ENCODE results near the gene GNAO1.

The GNAO1 gene

DNA sequence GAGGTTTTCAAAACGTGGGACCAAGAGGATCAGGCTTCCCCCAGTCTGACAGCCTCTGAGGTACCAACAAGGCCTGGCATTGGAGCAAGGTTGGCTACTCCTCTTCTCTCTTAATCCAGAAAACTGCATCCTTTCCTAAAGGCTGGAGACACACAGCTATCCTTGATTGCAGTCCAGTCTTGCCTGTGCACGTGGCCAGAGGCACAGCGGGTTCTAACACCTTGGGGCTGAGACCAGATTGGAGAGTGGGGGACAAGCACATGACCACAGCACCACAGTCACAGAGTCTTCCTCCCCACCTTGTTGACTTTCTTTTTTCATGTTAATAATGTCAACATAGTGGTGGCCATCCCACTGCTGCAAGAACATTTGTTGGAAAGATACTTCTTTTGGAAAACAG, 46.9 kb downstream of the GNAO1 start:
- TF ChIP-seq, protein P1, sequence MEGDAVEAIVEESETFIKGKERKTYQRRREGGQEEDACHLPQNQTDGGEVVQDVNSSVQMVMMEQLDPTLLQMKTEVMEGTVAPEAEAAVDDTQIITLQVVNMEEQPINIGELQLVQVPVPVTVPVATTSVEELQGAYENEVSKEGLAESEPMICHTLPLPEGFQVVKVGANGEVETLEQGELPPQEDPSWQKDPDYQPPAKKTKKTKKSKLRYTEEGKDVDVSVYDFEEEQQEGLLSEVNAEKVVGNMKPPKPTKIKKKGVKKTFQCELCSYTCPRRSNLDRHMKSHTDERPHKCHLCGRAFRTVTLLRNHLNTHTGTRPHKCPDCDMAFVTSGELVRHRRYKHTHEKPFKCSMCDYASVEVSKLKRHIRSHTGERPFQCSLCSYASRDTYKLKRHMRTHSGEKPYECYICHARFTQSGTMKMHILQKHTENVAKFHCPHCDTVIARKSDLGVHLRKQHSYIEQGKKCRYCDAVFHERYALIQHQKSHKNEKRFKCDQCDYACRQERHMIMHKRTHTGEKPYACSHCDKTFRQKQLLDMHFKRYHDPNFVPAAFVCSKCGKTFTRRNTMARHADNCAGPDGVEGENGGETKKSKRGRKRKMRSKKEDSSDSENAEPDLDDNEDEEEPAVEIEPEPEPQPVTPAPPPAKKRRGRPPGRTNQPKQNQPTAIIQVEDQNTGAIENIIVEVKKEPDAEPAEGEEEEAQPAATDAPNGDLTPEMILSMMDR (IDR thresholded peaks at IDR 0.05; ENCODE audit: low read depth, low read length), result no peak
- H3K4me3 ChIP-seq (ENCODE audit: low read depth, low read length), result no peak overlapping the region

DNA sequence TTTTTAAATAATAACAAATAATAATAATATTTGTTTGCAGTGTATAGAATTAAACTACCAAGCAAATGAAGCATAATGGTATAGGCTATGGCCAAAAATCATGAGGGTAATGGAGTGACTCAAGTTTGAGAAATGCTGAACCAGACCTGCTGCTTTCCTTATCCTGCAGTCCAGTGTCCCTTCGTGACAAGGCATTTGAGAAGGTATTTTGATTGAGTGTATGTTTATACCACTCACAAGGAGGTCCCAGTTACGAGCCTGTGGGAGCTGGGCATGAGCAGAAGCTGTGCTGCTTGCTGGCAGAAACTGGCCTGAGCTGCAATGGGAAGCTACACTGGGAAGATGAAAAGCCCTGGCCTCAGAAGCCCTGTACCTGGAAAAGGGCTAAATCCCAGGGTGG, 50.3 kb downstream of the GNAO1 start:
- TF ChIP-seq, protein P1 (IDR thresholded peaks at IDR 0.05; ENCODE audit: low read depth, low read length), result no peak

DNA sequence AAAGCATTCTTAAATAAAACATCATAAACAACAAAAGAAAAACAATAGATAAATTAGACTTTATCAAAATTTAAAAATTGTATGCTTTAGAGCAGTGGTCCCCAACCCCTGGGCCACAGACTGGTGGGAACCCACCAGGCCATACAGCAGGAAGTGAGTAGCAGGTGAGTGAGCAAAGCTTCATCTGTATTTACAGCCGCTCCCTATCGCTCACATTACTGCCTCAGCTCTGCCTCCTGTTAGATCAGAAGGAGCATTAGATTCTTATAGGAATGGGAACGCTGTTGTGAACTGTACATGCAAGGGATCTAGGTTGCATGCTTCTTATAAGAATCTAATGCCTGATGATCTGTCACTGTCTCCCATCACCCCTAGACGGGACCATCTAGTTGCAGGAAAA, 51.5 kb downstream of the GNAO1 start:
- H3K4me3 ChIP-seq (ENCODE audit: low read depth, low read length), result no peak overlapping the region
- TF ChIP-seq, protein P1 (IDR thresholded peaks at IDR 0.05; ENCODE audit: low read depth, low read length), result no peak

More for the DNA sequence above, 50.3 kb downstream of the GNAO1 start:
- no peak overlapping the region for H3K4me3 ChIP-seq (ENCODE audit: low read depth, low read length)

DNA sequence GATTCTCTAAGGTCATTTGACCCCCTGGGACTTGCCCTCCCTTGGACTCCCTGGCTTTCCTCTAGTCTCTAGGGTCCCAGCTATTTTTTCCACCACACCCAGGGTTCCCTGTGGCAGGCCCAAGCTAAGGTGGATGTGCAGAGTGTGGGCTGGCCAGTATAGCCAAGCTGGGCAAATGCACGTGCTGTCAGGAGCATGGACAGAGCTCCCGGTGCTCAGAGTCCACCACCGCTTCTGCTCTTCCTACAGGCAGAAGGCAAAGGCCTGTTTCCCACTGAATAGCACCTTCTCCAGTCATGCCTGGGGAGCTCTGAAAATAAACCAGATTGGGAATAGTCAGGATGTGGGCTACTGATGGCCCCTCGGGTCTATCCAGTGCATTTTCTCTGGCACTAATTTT, 53.3 kb downstream of the GNAO1 start:
- TF ChIP-seq, protein P1 (IDR thresholded peaks at IDR 0.05; ENCODE audit: low read depth, low read length), result no peak
- no peak overlapping the region for H3K4me3 ChIP-seq (ENCODE audit: low read depth, low read length)

DNA sequence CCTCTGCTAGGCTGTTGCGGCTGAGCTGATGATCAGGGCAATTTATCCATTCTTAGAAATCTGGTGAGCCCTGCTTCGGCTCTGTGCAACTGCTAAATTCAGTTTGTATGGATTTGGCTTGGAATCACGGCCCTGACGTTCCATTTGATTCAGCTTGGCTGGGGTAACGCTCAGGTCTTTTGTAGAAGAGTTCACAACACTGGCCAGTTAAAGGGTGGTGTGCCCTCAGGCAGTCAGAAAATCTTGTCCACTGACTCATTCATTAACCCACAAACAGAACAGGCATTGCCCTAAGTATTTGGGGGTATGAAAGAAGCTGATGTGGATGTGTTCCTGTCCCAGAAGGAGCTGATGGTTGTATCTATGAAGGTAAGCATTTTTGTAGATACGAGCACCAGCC, 53.9 kb downstream of the GNAO1 start:
- TF ChIP-seq, protein P1 (IDR thresholded peaks at IDR 0.05; ENCODE audit: low read depth, low read length), result no peak
- no peak overlapping the region for H3K4me3 ChIP-seq (ENCODE audit: low read depth, low read length)

DNA sequence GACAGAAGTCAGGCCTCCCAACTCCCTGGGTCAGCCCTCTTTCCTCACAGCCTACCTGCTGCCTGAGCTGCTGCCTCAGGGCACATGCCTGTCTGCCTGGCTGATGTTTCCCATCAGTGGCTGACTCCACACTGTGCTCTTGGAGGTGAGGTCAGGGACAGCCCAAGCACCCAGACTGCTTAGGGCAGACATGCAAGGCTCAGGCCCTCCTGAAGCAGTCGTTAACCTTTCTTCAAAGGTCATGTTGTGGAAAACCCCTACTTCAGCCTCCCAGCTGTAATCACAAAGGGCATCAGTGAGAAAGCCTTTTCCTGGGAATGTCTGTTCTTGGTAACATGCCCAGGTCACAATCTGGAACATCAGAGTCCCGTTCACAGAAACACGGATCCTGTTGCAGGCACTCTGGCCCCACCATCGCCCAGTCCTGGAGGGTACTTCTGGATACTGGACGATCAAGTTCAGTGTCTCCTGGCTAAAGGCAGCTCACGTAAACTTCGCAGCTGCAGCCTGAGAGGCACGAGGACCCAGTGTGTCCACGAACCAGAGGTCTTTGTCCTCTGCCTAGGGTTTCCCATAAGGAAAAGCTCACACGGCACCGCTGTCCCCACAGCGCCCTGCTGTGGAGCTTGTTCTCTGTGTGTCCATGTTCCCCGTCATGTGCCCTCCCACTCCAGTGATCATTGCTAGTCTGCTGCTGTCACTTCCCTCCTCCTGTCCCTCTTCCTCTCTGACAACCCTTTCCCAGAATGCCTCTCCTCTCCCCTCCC, 54.9 kb downstream of the GNAO1 start:
- H3K4me3 ChIP-seq (ENCODE audit: low read depth, low read length), result no peak overlapping the region
- TF ChIP-seq, protein P1 (IDR thresholded peaks at IDR 0.05; ENCODE audit: low read depth, low read length), result no peak

DNA sequence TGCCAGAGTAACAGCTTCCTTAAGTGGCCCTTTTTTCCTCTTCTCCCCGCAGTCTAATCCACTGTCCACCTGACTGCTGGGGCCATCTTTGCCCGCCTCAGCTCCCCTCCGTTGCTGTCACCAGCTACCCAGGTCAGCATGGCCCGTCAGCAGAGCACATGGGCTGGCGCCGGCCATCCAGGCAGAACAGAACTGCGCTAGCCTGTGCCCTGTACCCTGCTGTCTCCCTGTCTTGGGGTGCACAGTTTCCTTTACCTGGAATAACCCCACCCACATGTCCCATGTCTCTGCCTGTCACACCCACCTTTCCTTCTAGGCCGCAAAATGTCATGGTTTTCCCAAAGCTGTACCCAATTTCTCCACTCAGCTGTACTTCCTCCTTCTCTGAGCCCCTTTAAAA, 55.7 kb downstream of the GNAO1 start:
- TF ChIP-seq, protein P1 (IDR thresholded peaks at IDR 0.05; ENCODE audit: low read depth, low read length), result no peak
- H3K4me3 ChIP-seq (ENCODE audit: low read depth, low read length), result no peak overlapping the region
